GM20000 (cell line): Measurements from ENCODE around the gene ANKS1B.

Experiments
- DNase-seq: peaks from one replicate; pipeline ENCODE4 v3.0.0; 2012; ENCODE audit warnings: low spot score
- CTCF ChIP-seq: IDR thresholded peaks from 2 replicates; pipeline ENCODE4 v1.5.1; 2012; ENCODE audit warnings: mild to moderate bottlenecking, control low read depth; ENCODE audit errors: extremely low read depth, missing control alignments

ANKS1B gene

GRCh38 chr12:98909746-98910145 is 1075.0 kb downstream of the ANKS1B start:
- TF ChIP-seq CTCF: no peak
- DNase-seq: no peak

GRCh38 chr12:98908866-98909265 is 1075.9 kb downstream of the ANKS1B start:
- DNase-seq: no peak
- no peak for TF ChIP-seq CTCF

DNA sequence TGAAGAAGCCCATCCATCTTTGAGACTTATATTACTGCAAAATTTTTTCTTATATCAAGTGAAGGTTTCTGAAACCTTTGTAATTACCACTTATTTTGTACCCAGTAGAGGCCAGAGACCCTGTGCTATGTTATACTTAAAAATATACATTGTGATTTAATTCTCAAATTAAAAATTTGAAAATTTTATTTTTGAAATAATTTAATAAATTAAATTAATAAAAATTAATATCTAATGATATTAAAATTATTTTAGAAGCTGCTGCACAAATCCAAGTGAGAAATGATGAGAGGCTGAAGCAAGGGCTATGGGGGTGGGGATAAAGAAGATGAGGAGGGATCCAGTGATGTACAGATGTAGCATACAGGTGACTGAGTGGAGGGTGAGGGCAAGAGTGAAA is 1080.9 kb downstream of the ANKS1B start:
- TF ChIP-seq CTCF: no peak
- DNase-seq: no peak

DNA sequence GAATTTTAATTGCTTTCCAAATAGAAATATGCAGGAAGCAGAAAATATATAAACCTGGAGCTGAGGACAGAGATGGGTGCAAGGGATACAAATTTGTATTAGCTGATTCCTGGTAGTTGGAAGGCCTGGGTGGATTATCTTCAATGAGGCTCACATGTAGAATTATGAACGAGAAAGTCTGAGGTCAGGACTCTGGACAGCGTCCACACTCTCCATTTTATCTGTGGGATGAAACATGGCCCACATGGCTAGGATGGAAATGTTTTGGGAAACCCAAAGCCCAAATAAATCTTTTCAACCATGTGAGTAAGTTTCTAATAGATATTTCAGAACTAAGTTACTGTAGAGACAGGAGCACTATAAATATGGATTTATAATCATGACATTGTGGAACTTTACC is 1083.5 kb downstream of the ANKS1B start:
- no peak for DNase-seq
- no peak for TF ChIP-seq CTCF

DNA sequence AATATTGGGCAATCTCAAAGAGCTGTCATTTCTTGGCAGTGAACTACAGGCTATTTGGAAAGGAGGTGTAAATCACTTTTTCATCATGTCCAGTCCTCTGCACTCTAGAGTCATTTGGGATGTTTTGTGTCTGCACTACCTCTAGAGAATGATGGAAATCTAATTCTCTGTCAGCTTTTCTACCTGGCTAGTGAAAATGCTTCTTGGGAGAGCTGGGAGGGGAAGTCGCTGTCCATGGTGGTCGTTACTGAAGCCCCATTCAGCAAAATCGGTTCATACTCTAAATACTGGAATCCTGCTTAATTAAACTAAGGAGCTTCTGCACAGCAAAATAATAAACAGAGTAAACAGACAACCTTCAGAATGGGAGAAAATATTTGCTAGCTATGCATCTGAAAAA is 1087.8 kb downstream of the ANKS1B start:
- DNase-seq: no peak
- TF ChIP-seq CTCF: no peak

DNA sequence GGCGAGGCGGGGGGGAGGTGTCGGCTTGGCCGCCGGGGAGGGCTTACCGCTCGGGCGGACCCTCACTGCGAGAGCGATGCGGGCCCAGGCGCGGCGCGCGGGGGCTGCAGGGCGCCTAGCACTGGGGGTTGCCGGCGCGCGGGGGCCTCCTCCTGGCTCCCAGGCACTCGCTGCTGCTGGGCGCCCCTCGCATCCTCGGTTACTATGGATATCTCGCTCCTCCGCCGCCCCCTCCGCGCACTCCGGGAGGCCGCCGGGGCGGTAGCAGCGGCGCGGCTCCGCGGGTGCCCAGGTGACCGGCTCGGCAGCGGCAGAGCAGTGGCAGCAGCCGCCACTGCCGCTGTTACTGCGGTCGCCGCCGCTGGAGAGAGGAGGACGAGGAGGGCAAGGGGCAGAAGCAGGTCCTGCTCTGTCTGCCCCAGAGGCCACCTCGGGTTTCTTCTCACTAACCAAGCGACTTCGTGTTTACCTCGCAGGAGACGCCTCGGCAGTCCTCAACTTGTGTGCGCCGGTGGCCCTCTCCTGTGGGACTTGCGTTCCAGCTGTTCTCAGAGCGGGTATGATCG is 1089.6 kb downstream of the ANKS1B start:
- DNase-seq: no peak
- TF ChIP-seq CTCF: no peak

- TF ChIP-seq CTCF: no peak
- DNase-seq: peak; percentile 41
These were observed 1090.2 kb downstream of the ANKS1B start for GRCh38 chr12:98894412-98895085.
